Measurements from ENCODE around the gene THUMPD1.
"Not testable (repeated sequence)": the region's sequence is repeated elsewhere in the genome, so short reads cannot be mapped to it uniquely, and the experiment has no call there.

THUMPD1 gene

GRCh38 chr16:20750558-20750957, 8.9 kb upstream of the THUMPD1 start:
- no peak for DNase-seq

DNA sequence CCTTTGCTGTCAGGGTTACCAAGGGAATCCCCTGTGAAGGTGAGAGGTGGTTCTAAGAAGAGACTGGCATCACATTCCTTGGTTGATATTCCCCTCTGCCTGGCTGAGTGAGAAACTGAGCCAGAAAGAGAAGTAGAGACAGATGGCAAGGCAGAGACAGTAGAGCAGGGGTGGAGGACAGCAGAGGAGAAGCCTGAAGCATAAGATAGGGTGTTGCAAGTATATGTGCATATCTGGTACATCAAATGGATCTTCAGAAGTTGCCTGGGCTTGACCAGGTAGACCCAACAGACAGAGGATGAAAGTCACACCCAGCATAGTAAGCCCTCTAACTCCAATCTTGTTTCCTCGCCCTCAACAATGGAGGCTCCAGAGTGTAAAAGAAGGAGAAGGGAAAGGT, 7.9 kb upstream of the THUMPD1 start:
- DNase-seq, result no peak

GRCh38 chr16:20747030-20747816, 5.6 kb upstream of the THUMPD1 start:
- DNase-seq, result no peak

DNA sequence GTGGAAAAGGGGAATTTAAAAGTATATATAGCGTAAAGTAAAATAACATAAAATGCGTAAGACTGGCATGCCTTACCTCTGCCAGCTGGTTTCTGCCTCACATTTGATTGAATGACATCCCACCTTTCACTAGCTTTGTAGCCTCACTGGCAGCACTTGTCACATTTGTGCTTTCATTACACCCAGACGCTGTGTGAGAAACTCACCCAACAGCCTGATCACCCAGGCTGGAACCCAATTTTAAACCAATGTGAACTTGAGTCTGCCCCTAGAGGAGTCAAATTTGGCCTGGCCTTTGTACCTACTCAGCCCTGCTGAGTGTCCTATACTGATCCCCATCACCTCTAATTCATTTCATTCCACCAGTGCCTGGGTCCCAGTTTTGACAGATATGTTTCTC, 4.8 kb upstream of the THUMPD1 start:
- DNase-seq, result no peak

- DNase-seq, result no peak
Observed at GRCh38 chr16:20744922-20745440, 3.4 kb upstream of the THUMPD1 start.

DNA sequence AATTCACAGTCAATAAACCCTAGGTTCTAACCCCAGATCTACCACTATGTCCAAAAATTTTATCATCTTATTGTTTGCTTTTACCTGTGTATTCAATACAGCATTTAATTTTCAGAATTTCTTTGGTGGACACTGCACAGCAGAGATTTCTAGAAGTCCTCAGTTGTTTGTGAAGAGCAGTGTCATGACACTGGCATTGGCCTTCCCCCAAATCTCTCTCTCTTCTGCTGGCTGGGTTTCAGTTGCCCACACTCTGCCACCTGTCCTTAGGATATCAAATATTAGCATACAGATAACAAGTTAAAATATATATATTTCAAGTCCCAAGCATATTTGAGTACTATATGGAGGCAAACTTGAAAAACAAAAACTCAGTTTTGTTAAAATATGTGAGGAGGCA, 2.0 kb upstream of the THUMPD1 start:
- no peak for DNase-seq

DNA sequence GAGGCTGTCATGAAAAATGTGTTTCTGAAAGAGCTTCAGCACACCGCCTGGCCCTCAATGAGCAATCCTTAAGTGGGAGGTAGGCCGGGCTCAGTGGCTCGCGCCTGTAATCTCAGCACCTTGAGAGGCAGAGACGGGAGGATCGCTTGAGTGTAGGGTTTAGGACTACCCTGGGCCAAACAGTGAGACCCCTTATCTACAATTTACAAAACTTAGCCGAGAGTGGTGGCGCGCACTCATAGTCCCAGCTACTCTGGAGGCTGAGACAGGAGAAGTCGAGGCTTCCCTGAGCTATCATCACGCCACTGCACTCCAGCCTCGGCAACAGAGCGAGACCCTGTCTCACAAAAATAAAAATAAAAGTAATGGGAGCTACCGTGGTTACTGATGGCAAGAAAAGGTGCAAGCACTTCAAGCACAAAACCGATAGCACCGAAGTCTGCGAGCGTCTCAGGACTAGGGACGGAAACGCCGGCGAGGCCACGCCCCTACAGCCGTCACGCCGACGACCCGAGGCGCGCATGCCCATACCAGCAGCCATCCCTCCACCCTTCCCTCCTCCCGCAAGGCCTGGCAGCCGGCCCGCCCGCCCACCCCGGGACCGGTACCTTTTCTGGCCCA, 607 bp downstream of the THUMPD1 start:
- peak; percentile 78 for DNase-seq

GRCh38 chr16:20740007-20740883, 1.4 kb downstream of the THUMPD1 start:
- no peak for DNase-seq

- no peak for DNase-seq
Observed at GRCh38 chr16:20735490-20735889, 6.1 kb downstream of the THUMPD1 start.

DNA sequence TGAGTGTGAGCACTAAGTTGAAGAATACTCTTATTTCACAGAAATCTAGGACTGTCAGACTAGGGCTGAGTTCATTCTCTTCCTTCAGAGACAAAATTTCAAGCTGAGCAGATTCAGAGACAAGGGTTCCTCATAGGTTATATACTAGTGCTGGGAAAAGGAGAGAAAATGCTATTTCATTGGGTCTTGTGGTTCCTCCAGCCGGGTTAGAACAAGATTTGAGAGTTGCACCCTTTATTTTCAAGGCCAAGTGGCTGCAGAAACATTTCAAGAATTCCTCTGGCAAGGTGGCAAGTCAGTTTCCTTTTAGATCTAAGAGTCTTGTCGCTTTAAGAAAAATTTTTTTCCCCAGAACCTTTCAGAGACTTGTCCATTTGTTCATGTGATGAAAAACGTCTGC, 6.8 kb downstream of the THUMPD1 start:
- no peak for DNase-seq

- no peak for DNase-seq
Observed at GRCh38 chr16:20734056-20734455, 7.6 kb downstream of the THUMPD1 start.

GRCh38 chr16:20729141-20729540, 12.5 kb downstream of the THUMPD1 start:
- no peak for DNase-seq

- DNase-seq, result no peak
Observed at GRCh38 chr16:20727181-20727580, 14.4 kb downstream of the THUMPD1 start.

DNA sequence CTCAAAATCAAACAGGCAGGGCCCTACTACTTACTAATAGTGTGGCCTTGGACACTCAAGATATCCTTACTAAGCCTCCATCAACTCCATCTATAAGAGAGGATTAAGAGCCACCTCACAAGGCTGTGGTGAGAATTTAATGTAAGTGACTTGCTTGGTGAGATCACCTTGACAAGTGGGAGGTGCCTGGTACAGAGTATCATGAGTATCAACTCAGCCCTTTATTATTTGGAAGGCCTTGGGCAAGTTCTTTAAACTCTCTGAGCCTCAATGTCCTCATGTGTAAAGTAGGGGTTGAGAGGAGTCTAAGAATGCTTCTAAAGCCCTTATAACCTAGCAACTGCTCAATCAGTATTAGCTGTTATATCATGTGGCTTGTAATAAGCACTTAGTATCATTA, 15.0 kb downstream of the THUMPD1 start:
- no peak for DNase-seq

GRCh38 chr16:20720251-20720650, 21.4 kb downstream of the THUMPD1 start:
- DNase-seq, result no peak

- DNase-seq, result not testable (repeated sequence)
Observed at GRCh38 chr16:20717718-20718117, 23.9 kb downstream of the THUMPD1 start.

GRCh38 chr16:20711277-20711911, 30.2 kb downstream of the THUMPD1 start:
- no peak for DNase-seq

DNA sequence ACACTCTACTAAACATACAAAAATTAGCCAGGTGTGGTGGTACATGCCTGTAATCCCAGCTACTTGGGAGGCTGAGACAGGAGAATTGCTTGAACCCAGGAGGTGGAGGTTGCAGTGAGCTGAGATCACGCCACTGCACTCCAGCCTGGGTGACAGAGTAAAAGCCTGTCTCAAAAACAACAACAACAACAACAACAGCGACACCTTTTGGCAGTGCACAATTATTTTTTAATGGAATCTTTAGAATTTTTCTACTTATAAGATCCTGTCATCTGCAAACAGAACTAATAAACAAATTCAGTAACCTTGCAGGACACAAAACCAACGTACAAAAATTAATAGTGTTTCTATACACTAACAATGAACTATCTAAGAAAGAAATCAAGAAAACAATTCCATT, 33.5 kb downstream of the THUMPD1 start:
- not testable (repeated sequence) for DNase-seq

DNA sequence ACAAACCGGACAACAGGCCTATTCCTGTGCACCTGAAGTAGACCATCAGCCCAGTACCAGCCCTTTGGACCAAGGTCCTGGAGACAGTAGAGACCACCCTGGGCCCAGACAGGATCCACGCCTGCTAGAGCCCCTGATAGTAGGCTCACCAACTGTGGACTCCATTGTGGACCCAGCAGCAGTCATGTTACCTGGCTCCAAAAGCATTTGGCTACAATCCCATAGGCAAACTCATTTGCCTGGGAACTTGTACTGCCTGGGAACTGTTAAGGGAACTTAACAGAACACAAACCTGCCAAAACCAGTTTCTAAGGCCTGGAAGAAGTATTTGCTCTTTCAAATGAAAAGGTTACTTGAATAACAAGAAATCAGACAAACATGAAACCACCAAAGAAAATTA, 34.2 kb downstream of the THUMPD1 start:
- DNase-seq, result no peak

DNA sequence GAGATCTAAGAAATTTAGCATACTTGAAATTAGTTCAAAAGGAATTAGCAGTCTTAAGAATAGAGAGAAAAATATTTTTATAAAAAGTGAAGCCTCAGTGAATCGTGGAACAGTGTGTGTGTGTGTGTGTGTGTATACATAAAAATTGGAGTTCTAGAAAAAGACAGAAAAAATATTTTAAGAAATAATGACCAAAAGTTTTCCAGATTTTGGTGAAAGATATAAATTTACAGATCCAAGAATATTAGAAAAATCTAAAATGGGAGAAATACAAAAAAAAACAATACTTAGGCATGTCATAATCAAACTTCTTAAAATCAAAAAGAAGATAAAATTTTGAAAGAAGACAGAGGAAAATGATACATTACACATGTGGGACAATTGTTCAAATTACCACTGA, 35.6 kb downstream of the THUMPD1 start:
- not testable (repeated sequence) for DNase-seq

DNA sequence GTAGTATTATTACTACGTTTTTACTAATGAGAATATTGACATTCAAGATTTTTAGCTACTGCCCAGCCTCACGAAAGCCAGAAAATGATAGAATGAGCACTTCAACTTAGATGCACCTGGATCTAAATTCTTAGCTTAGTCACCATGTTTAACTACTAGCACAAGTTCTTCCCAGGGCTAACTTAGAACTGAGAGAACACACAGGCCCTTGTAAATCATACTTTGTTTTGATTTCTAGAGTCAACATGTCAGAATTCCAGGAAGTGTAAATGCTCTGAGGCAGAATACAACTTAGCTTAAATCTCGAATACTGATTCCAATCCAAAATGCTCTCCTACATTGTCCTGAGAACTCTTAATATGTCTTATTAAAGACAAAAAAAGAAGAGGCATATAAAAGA, 37.3 kb downstream of the THUMPD1 start:
- no peak for DNase-seq

- DNase-seq, result not testable (repeated sequence)
Observed at GRCh38 chr16:20701692-20702091, 39.9 kb downstream of the THUMPD1 start.
